ENCODE measurements around the gene MICU2. TPM values are rescaled to one million over a fixed set of nuclear protein-coding genes. Genes with fewer than 3 reads are reported as not detected.

The MICU2 gene
- total RNA-seq, 1 donor from 2014 or later, result 41.6 TPM

GRCh38 chr13:21481359-21481758 is 122.6 kb downstream of the MICU2 start:
- H3K27ac Mint-ChIP-seq, result no peak overlapping the region
- H3K9me3 Mint-ChIP-seq, result peaks cover 13% of the 10 kb centered on the region

GRCh38 chr13:21478881-21479808 is 124.8 kb downstream of the MICU2 start:
- Mint-ChIP-seq H3K4me3 (peak overlapping the region; percentile 28), H3K4me1 (peaks cover 19% of the 10 kb centered on the region), H3K27ac (no peak overlapping the region)

More at GRCh38 chr13:21481359-21481758, 122.6 kb downstream of the MICU2 start:
- TF ChIP-seq CTCF (IDR thresholded peaks at IDR 0.05; ENCODE audit: unreplicated experiment), result no peak
- H3K36me3 Mint-ChIP-seq, result peaks cover 4% of the 10 kb centered on the region
- H3K4me3 Mint-ChIP-seq, result no peak overlapping the region
- H3K4me1 Mint-ChIP-seq, result peaks cover 7% of the 10 kb centered on the region
- peaks cover 5% of the 10 kb centered on the region for H3K27me3 Mint-ChIP-seq (ENCODE audit: low read depth)
- no peak for DNase-seq (ENCODE audit: low spot score in 2 of 2, unreplicated experiment in 2 of 2)

GRCh38 chr13:21476893-21477472 is 127.0 kb downstream of the MICU2 start:
- peaks cover 6% of the 10 kb centered on the region for H3K9me3 Mint-ChIP-seq
- peaks cover 5% of the 10 kb centered on the region for H3K27me3 Mint-ChIP-seq (ENCODE audit: low read depth)
- no peaks in the 10 kb centered on the region for H3K36me3 Mint-ChIP-seq
- H3K4me1 Mint-ChIP-seq, result peaks cover 19% of the 10 kb centered on the region
- peak; percentile 59 to 76 for DNase-seq (ENCODE audit: low spot score in 2 of 2, unreplicated experiment in 2 of 2)
- H3K4me3 Mint-ChIP-seq, result peak overlapping the region; percentile 53
- peak overlapping the region; percentile 40 for H3K27ac Mint-ChIP-seq
- TF ChIP-seq CTCF (IDR thresholded peaks at IDR 0.05; ENCODE audit: unreplicated experiment), result peak; percentile 78

More at GRCh38 chr13:21478881-21479808, 124.8 kb downstream of the MICU2 start:
- peak; percentile 57 for TF ChIP-seq CTCF (IDR thresholded peaks at IDR 0.05; ENCODE audit: unreplicated experiment)
- Mint-ChIP-seq H3K27me3 (ENCODE audit: low read depth) (peaks cover 5% of the 10 kb centered on the region), H3K9me3 (peaks cover 2% of the 10 kb centered on the region), H3K36me3 (no peaks in the 10 kb centered on the region)
- no peak for DNase-seq (ENCODE audit: low spot score in 2 of 2, unreplicated experiment in 2 of 2)

- H3K4me1 Mint-ChIP-seq, result peaks cover 19% of the 10 kb centered on the region
- H3K27ac Mint-ChIP-seq, result peak overlapping the region; percentile 7
- H3K4me3 Mint-ChIP-seq, result no peak overlapping the region
- peaks cover 19% of the 10 kb centered on the region for H3K9me3 Mint-ChIP-seq
- H3K36me3 Mint-ChIP-seq, result peaks cover 8% of the 10 kb centered on the region
- no peak for TF ChIP-seq CTCF (IDR thresholded peaks at IDR 0.05; ENCODE audit: unreplicated experiment)
- no peak for DNase-seq (ENCODE audit: low spot score in 2 of 2, unreplicated experiment in 2 of 2)
- no peaks in the 10 kb centered on the region for H3K27me3 Mint-ChIP-seq (ENCODE audit: low read depth)
These were observed 128.9 kb downstream of the MICU2 start for GRCh38 chr13:21475115-21475514.

- peaks cover 27% of the 10 kb centered on the region for H3K9me3 Mint-ChIP-seq
- no peaks in the 10 kb centered on the region for H3K27me3 Mint-ChIP-seq (ENCODE audit: low read depth)
- H3K4me1 Mint-ChIP-seq, result peaks cover 16% of the 10 kb centered on the region
- no peak overlapping the region for H3K4me3 Mint-ChIP-seq
- no peak for DNase-seq (ENCODE audit: low spot score in 2 of 2, unreplicated experiment in 2 of 2)
- H3K36me3 Mint-ChIP-seq, result peaks cover 15% of the 10 kb centered on the region
- H3K27ac Mint-ChIP-seq, result no peak overlapping the region
- TF ChIP-seq CTCF (IDR thresholded peaks at IDR 0.05; ENCODE audit: unreplicated experiment), result no peak
These were observed 133.2 kb downstream of the MICU2 start for GRCh38 chr13:21470785-21471184.
